NCI-H460 (cell line): ENCODE results near the gene DLG2. TPM values are rescaled to one million over a fixed set of nuclear protein-coding genes. Genes with fewer than 3 reads are reported as not detected.

Experiments used
- DNase-seq: peaks from one replicate; pipeline ENCODE4 v3.0.0-alpha.2; 2016; ENCODE audit warnings: low read depth; ENCODE audit errors: extremely low read depth
- total RNA-seq: library from RNA; depleted of rRNA; stranded (reverse); fragments of >200 nt; shearing (Covaris generic); gene quantifications from 2 replicates; pipeline ENCODE4 v1.2.3, GENCODE V29; 2014

The DLG2 gene
- total RNA-seq, 1 experiment from 2014 or later = 115 TPM

GRCh38 chr11:84256618-84257017 lies 1370.5 kb downstream of the DLG2 start:
- DNase-seq = no peak

GRCh38 chr11:84255483-84255882 lies 1371.7 kb downstream of the DLG2 start:
- no peak for DNase-seq

- no peak for DNase-seq
These were observed 1376.1 kb downstream of the DLG2 start for GRCh38 chr11:84250834-84251613.

GRCh38 chr11:84249344-84250135 lies 1377.6 kb downstream of the DLG2 start:
- DNase-seq = no peak

- no peak for DNase-seq
These were observed 1379.2 kb downstream of the DLG2 start for GRCh38 chr11:84247926-84248325.

- no peak for DNase-seq
These were observed 1380.0 kb downstream of the DLG2 start for GRCh38 chr11:84247129-84247528.

GRCh38 chr11:84243629-84244263 lies 1383.4 kb downstream of the DLG2 start:
- no peak for DNase-seq

GRCh38 chr11:84241343-84242131 lies 1385.6 kb downstream of the DLG2 start:
- DNase-seq = no peak

GRCh38 chr11:84240847-84241246 lies 1386.3 kb downstream of the DLG2 start:
- no peak for DNase-seq

- DNase-seq = no peak
These were observed 1390.7 kb downstream of the DLG2 start for GRCh38 chr11:84236436-84236835.

GRCh38 chr11:84234462-84235202 lies 1392.5 kb downstream of the DLG2 start:
- DNase-seq = no peak

- no peak for DNase-seq
These were observed 1393.1 kb downstream of the DLG2 start for GRCh38 chr11:84234011-84234410.

- DNase-seq = no peak
These were observed 1394.6 kb downstream of the DLG2 start for GRCh38 chr11:84232511-84232910.

- no peak for DNase-seq
These were observed 1396.7 kb downstream of the DLG2 start for GRCh38 chr11:84230402-84230801.

- DNase-seq = no peak
These were observed 1399.0 kb downstream of the DLG2 start for GRCh38 chr11:84227970-84228665.

GRCh38 chr11:84224042-84224441 lies 1403.1 kb downstream of the DLG2 start:
- no peak for DNase-seq

- no peak for DNase-seq
These were observed 1408.8 kb downstream of the DLG2 start for GRCh38 chr11:84218318-84218717.

GRCh38 chr11:84215672-84216071 lies 1411.5 kb downstream of the DLG2 start:
- no peak for DNase-seq

- no peak for DNase-seq
These were observed 1412.6 kb downstream of the DLG2 start for GRCh38 chr11:84214557-84214956.
